ENCODE data around the gene KIF5C.
"Not testable (repeated sequence)": the region's sequence is repeated elsewhere in the genome, so short reads cannot be mapped to it uniquely, and the experiment has no call there.

Gene KIF5C

DNA sequence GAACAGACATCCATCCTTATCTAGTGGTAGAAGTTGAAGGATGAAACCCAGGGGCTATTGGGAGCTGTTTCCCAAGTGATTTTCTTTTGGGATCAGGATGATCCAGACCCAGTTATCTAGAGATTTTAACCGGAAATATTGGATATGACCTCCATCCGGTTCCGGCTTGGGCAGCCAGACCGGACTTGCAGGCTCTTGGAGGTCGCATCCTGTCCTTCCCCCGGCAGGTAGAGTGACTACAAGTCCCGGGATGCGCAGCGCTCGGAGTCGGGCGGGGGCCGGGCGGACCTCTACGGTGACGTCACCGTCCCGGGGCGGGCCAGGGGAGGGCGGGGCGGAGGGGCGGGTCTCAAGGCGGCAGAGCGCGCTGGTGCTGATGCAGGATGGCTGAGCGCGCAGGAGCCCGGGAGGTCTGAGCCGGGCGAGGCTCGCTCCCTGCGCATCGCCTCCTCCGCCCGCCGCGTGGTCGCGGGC is at the start of gene KIF5C:
Gene KIF5C, plus strand, starts transcription at position 360 of the 474 bp plus-strand sequence. CDS start 391 bp downstream, outside the sequence.
- peak; percentile 27 for DNase-seq (ENCODE audit: low read depth)

GRCh38 chr2:148826791-148827190 is 48.2 kb upstream of the KIF5C start:
- DNase-seq (ENCODE audit: low read depth) = no peak

DNA sequence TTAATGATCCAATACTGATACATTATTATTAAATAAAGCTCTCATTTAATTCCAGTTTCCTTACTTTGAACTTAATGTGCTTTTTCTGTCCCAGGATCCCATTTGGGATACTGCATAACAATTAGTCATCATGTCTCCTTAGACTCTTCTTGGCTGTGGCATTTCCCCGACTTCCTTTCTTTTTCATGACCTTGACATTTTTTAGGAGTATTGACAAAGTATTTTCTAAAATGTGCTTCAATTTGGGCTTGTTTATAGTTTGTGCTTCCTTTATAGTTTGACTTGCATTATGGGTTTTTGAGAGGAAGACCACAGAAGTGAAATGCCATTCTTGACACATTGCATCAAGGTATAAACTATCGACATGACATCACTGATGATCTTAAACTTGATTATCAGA is 46.1 kb upstream of the KIF5C start:
- no peak for DNase-seq (ENCODE audit: low read depth)

DNA sequence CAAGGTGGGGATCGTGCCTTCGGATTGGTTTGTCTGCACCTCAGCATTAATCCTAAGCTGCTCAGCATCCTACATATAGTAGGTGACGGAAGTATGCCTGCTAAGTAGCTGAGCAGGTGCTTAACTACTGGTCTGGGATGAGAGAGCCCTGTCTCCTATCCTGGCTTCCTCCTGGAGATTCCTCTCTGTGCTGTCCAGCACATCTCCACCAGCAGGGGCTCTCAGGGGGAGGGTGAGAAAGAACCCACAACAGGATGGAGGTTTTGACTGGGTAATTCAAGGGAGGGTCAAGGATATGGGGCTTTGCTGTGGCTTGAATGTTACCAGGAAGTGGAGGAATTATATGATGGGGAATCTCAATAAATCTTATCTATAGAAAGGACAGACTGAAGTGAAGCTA is 45.4 kb upstream of the KIF5C start:
- no peak for DNase-seq (ENCODE audit: low read depth)

- no peak for DNase-seq (ENCODE audit: low read depth)
Observed at GRCh38 chr2:148832637-148833036, 42.4 kb upstream of the KIF5C start.

DNA sequence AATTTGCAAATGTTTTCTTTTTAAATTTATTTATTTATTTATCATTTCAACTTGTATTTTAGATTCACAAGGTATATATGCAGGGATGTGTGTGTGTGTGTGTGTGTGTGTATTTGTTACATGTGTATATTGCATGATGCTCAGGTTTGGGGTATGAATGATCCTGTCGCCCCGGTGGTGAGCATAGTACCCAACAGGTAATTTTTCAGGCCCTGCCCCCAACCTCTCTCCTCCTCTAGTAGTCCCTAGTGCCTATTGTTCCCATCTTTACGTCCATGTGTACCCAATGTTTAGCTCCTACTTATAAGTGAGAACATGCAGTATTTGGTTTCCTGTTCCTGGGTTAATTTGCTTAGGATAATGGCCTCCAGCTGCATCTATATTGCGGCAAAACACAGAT is 33.0 kb upstream of the KIF5C start:
- DNase-seq (ENCODE audit: low read depth) = no peak

DNA sequence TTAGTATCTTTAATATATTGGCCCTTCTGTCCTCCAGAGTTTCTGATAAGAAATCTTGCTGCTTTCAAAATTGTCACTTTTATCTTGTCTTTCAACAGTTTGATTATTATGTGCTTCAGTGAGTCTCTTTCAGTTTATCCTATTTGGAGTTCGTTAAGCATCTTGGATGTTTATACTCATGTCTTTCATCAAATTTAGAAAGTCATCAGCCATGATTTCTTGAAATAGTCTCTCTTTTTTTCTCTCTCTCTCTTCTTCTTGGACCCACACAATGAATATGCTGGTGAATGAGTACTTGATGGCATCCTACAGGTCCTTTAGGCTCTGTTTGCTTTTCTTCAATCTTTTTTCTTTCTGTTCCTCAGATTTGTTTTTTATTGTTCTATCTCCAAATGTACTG is 26.9 kb upstream of the KIF5C start:
- no peak for DNase-seq (ENCODE audit: low read depth)

DNA sequence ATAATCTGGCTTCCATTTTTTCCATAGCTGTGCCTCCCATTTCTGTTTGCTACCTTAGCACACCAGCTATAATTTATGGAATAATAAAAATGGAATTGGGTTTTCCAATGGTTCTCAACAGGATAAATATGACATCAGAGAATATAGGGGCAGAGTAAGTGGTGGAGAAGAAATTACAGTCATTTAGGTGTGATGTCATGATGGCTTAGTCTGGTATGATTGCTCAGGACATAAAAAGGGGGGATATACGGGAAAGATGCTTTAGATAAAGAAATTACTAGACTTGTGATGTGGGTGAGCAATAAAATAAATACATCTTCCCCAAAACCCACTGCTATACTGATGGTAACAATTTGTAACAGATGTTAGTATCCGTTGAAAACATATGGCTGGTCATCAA is 21.6 kb upstream of the KIF5C start:
- DNase-seq (ENCODE audit: low read depth) = no peak

DNA sequence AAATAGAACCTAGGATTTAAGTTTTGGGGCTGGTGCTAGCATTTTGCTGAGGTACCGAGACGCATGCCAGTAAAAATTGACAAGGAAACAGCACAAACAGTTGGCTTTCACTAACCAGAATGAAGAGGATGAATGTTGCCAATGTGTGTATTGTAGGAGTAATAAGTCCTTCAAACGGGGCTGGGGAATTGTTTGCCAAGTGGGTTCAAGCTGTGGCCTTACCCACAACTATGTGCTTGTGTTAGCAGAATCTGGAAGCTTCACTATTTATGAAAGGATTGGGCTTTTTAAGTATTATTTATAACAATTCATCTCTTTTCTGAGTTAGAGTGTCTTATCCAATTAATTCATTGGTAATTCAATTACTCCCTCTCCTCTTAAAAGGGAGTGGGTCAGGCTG is 15.0 kb upstream of the KIF5C start:
- DNase-seq (ENCODE audit: low read depth) = no peak

- no peak for DNase-seq (ENCODE audit: low read depth)
Observed at GRCh38 chr2:148861367-148861766, 13.7 kb upstream of the KIF5C start.

DNA sequence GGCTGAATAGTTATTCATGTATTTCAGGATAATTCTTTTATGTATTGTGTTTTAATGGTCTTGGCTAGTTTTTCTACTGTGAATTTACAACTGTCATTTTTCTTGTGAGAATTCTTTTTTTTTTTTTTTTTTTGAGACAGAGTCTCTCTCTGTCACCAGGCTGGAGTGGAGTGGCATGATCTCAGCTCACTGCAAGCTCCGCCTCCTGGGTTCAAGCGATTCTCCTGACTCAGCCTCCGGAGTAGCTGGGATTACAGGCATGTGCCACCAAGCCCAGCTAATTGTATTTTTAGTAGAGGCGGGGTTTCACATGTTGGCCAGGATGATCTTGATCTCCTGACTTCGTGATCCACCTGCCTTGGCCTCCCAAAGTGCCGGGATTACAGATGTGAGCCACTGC is 12.5 kb upstream of the KIF5C start:
- not testable (repeated sequence) for DNase-seq (ENCODE audit: low read depth)

GRCh38 chr2:148865512-148865911 is 9.5 kb upstream of the KIF5C start:
- no peak for DNase-seq (ENCODE audit: low read depth)

GRCh38 chr2:148866091-148866490 is 8.9 kb upstream of the KIF5C start:
- no peak for DNase-seq (ENCODE audit: low read depth)

- DNase-seq (ENCODE audit: low read depth) = no peak
Observed at GRCh38 chr2:148867079-148867769, 7.8 kb upstream of the KIF5C start.

GRCh38 chr2:148875387-148876051 is 492 bp downstream of the KIF5C start:
- DNase-seq (ENCODE audit: low read depth) = no peak

DNA sequence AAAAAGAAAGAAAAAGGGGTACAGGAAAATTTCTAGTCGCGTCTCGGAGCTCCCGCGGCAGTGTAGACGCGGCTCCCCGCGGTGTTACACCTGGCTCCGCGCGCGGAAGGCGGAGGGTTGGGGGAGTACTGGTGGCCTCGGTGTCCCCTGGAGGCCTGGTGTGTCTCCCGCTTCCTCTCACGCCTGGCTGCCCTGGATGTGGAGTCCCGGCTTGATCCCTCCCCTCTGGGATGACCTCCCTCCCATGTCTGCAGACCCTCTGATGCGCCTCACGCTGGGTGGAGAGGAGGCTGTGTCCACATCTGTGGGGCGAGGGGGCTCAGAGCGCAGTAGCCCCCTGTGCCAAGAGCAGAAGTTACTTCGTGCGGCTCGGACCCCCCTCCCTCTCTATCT is 1.2 kb downstream of the KIF5C start:
- DNase-seq (ENCODE audit: low read depth) = no peak

DNA sequence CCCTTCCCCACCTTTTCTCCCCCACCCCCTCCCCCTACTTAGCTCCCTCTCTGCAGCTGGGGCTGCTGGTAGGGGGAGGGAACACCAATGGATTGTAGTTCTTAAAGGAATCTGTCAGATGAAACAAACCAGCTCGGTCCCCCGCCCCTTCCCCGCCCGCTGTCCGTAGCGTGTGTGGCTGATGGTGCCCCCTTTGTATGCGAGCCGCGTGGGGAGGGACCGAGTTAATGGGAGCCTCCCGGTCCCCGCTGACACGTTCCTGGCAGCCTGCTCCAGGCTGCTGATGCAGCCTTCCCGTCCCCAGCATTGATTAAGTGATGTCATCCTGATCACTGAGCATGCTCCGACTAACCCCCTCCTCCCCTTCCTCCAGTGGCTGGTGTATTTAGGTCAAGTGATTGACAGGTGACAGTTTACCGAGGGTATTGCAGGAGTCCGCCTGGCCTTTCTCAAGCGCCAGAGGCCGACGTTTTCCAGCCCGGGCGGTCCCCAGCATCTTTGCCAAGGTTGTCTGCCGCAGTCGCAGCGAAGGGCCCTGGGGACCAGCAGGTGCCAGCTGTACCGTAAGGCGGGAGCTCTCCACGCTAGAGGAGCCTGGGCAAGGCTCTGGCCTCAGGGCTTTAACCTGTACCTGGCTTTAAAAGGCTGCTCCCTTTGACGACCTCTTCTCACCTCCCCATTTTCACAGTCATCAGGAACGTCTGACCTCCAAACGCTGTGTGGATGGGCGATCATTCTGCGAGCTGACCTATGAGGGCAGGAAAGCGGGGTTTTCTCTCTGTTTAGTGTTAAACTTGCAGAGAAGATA is 1.8 kb downstream of the KIF5C start:
- DNase-seq (ENCODE audit: low read depth) = no peak

GRCh38 chr2:148877403-148877740 is 2.3 kb downstream of the KIF5C start:
- DNase-seq (ENCODE audit: low read depth) = no peak

DNA sequence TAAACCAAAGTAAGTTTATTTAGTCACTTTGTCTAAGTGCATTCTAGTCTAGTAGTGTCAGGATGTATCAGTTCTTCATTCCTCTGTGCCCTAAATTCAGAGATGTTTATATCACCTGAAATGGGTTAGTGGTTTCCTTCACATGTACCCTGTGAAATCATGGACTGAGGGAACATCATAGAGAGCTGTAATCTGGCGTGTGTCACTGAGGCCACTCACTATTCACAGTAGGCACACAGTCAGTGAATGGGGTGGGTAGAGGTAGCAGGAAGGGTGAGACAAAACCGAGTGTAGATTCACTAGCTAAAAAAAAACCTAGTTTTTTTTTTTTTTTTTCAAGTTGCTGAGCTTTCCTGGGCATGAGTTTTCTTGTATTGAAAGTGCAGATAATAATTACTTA is 5.6 kb downstream of the KIF5C start:
- DNase-seq (ENCODE audit: low read depth) = no peak

- no peak for DNase-seq (ENCODE audit: low read depth)
Observed at GRCh38 chr2:148882051-148882450, 7.0 kb downstream of the KIF5C start.

DNA sequence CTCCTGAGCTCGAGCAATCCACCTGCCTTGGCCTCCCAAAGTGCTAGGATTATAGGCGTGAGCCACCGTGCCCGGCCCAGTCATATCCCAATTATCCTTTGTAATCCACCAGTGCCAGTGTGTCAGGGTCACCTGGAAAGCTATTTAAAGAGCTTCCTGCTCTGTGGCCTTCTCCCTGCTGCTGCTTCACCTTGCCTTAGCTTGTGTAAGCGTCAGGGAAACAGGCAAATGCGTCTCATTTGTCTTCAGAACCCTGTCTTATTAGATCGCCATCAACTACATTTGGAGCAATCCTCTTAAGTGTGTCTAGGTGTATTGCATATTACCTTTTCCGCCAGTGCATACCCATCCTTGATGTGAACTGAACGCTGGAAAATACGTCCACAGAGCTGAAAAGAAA is 10.2 kb downstream of the KIF5C start:
- DNase-seq (ENCODE audit: low read depth) = no peak

DNA sequence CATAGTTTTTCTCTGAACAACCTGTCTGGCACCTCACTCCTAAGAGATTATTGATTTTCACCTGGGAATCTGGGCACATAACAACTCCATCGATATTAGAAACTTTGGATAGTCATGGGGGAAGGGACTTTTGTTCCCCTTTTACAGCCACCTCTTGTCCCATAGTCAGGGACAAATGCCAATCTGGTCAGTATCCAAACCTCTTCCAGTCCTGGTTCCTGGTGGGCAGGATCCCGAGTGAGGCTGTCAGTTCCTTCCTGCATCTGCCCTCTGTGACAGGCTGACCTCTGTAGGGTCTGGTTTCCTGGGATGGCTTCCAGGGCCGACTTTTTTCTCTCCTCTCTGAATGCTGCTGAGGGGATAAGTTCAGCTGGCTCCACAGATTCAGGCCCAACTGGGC is 11.0 kb downstream of the KIF5C start:
- DNase-seq (ENCODE audit: low read depth) = no peak

DNA sequence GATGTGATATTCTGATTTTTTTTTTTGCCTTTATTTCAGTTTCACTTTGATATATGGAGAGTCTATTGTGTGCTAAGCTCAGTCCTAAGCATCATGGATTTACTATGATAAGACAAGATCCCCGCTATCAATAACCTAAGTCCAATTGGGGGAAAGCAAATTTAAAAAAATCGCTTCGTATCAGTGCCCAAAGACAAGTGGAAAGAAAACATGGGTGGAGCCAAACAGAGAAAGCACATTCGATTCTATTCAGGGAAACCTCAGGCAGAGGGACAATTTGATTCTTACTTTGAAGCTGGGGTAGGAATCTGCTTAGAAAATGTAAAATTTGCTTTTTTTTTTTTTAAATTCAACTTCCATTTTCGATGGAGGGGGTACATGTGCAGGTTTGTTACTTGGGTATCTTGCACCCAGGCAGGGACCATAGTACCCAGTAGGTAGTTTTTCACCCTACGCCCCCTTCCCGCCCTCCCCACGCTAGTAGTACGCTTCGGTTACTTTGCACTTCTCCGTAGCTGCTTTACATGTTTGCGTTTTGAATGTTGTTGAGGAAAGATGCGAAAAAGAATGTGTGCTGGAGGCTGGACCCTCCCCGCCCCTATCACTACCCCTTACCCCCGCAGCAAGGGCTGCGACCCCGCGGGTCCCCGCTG is 12.4 kb downstream of the KIF5C start:
- no peak for DNase-seq (ENCODE audit: low read depth)

All from GM04504 (cell line).